Small intestine (tissue), 7 donors: Measurements from ENCODE around the gene GNG13. TPM values are rescaled to one million over a fixed set of nuclear protein-coding genes. Genes with fewer than 3 reads are reported as not detected.

Experiments
- DNase-seq, 2 donors: peaks; one replicate each; pipeline versions ENCODE4 v3.0.0 to v3.0.0-alpha.2; 2013
- FAIRE-seq: peaks from 2 replicates; lab custom pipeline; 2012; peaks lifted over from hg19 to GRCh38; lab: Jason Lieb, UNC
- H3K27ac ChIP-seq, 3 donors: one replicate each; pipeline ENCODE4 v1.5.1; 2013; ENCODE audit warnings: low read length in 2 of 3, mild to moderate bottlenecking in 2 of 3, control low read depth in 1 of 3, inconsistent platforms in 1 of 3, low read depth in 1 of 3, moderate library complexity in 1 of 3
- H3K27me3 ChIP-seq, 3 donors: one replicate each; pipeline ENCODE4 v1.6.1; 2013; ENCODE audit warnings: low read length in 3 of 3, inconsistent platforms in 1 of 3; ENCODE audit not compliant: control insufficient read depth in 3 of 3, insufficient read depth in 3 of 3
- H3K36me3 ChIP-seq, 3 donors: one replicate each; pipeline ENCODE4 v1.6.1; 2013; ENCODE audit warnings: low read length in 3 of 3, inconsistent platforms in 1 of 3, low read depth in 1 of 3, mild to moderate bottlenecking in 1 of 3, moderate library complexity in 1 of 3; ENCODE audit not compliant: control insufficient read depth in 3 of 3, insufficient read depth in 2 of 3
- H3K4me1 ChIP-seq, 3 donors: one replicate each; pipeline ENCODE4 v1.6.1; 2013; ENCODE audit warnings: low read length in 2 of 3, inconsistent platforms in 1 of 3, low read depth in 1 of 3, mild to moderate bottlenecking in 1 of 3, moderate library complexity in 1 of 3; ENCODE audit not compliant: control insufficient read depth in 3 of 3, insufficient read depth in 2 of 3
- H3K4me3 ChIP-seq, 3 donors: one replicate each; pipeline ENCODE4 v1.5.1; 2013; ENCODE audit warnings: low read length in 3 of 3, control low read depth in 1 of 3, inconsistent platforms in 1 of 3, low read depth in 1 of 3, mild to moderate bottlenecking in 1 of 3, moderate library complexity in 1 of 3
- H3K9me3 ChIP-seq, 2 donors: one replicate each; pipeline ENCODE4 v1.6.1; 2013; ENCODE audit warnings: low read depth in 1 of 2, low read length in 1 of 2; ENCODE audit not compliant: control insufficient read depth in 2 of 2, insufficient read depth in 1 of 2
- WGBS, 3 donors: extraction: QIAGEN DNeasy Blood & Tissue Kit; methylation state at CpG; one replicate each; pipeline ENCODE4 v1.1.7; 2013; 5-methylcytosine and 5-hydroxymethylcytosine counted together
- polyA plus RNA-seq, 4 donors: library from polyadenylated mRNA; stranded (reverse) in 3 of 4; unstranded in 1 of 4; fragments of 200-250 nt in 3 of 4; fragments of 120-200 nt in 1 of 4; gene quantifications; one replicate each; pipeline versions ENCODE4 v1.2.1 to v1.2.3, GENCODE V29; 2013
- donor health status: healthy with polysubstance abuse.
- donor health status: control.
- donor health status: control.
- donor health status: Bipolar disorder and iron deficiency.
- donor health status: healthy.

The GNG13 gene
- polyA plus RNA-seq, 4 donors: 0.73 to 3.0 (median 1.9) TPM

- no peaks in the 10 kb centered on the region for H3K36me3 ChIP-seq
- H3K27ac ChIP-seq: no peak overlapping the region
- WGBS, 3 donors: 54 to 62% (median 62%) methylated on average over 21 to 22 of the region's 22 CpGs
- DNase-seq (no peak), FAIRE-seq (no peak)
- H3K4me3 ChIP-seq: no peak overlapping the region
- peaks cover 0 to 3% (median 0%) of the 10 kb centered on the region in 3 donors for H3K4me1 ChIP-seq
- peaks cover 0 to 14% of the 10 kb centered on the region in 2 donors for H3K9me3 ChIP-seq
- H3K27me3 ChIP-seq: peaks cover 9 to 53% (median 20%) of the 10 kb centered on the region in 3 donors
Observed at GRCh38 chr16:813916-814412, 13.4 kb upstream of the GNG13 start.

- FAIRE-seq (no peak), DNase-seq (peak in 1 of 2 donors; percentile 52)
- H3K4me1 ChIP-seq: peaks cover 0 to 5% (median 0%) of the 10 kb centered on the region in 3 donors
- H3K27ac ChIP-seq: no peak overlapping the region
- H3K9me3 ChIP-seq: peaks cover 0 to 20% of the 10 kb centered on the region in 2 donors
- peaks cover 9 to 51% (median 20%) of the 10 kb centered on the region in 3 donors for H3K27me3 ChIP-seq
- H3K4me3 ChIP-seq: no peak overlapping the region
- 10 to 14% (median 14%) methylated on average over 52 to 67 of the region's 67 CpGs for WGBS, 3 donors
- H3K36me3 ChIP-seq: no peaks in the 10 kb centered on the region
Observed at GRCh38 chr16:813204-813915, 12.8 kb upstream of the GNG13 start.

- Histone ChIP-seq H3K9me3 (peaks cover 0 to 21% of the 10 kb centered on the region in 2 donors), H3K4me3 (peak overlapping the region; percentile 39 to 87 (median 59)), H3K36me3 (peaks cover 0 to 3% (median 0%) of the 10 kb centered on the region in 3 donors), H3K4me1 (peaks cover 0 to 4% (median 0%) of the 10 kb centered on the region in 3 donors), H3K27me3 (peaks cover 4 to 33% (median 11%) of the 10 kb centered on the region in 3 donors), H3K27ac (peak overlapping the region in 1 of 3 donors; percentile 13)
- FAIRE-seq (no peak), DNase-seq (no peak)
- WGBS, 3 donors: 28 to 35% (median 34%) methylated on average over 19 of the region's 19 CpGs
Observed at GRCh38 chr16:808085-808386, 7.5 kb upstream of the GNG13 start.

- Histone ChIP-seq H3K9me3 (peaks cover 0 to 21% of the 10 kb centered on the region in 2 donors), H3K36me3 (peaks cover 0 to 3% (median 0%) of the 10 kb centered on the region in 3 donors), H3K27ac (peak overlapping the region; percentile 57 to 96 (median 93)), H3K4me3 (peak overlapping the region; percentile 59 to 87 (median 77)), H3K4me1 (peaks cover 0 to 4% (median 0%) of the 10 kb centered on the region in 3 donors), H3K27me3 (peaks cover 3 to 34% (median 11%) of the 10 kb centered on the region in 3 donors)
- FAIRE-seq: no peak
- 10 to 13% (median 12%) methylated on average over 75 to 80 of the region's 80 CpGs for WGBS, 3 donors
- DNase-seq: peak; percentile 89 to 96
Observed at GRCh38 chr16:807347-808084, 7.0 kb upstream of the GNG13 start.

GRCh38 chr16:805474-805873, 4.9 kb upstream of the GNG13 start:
- FAIRE-seq (no peak), DNase-seq (no peak)
- Histone ChIP-seq H3K36me3 (peaks cover 0 to 3% (median 0%) of the 10 kb centered on the region in 3 donors), H3K27ac (no peak overlapping the region), H3K4me3 (no peak overlapping the region), H3K9me3 (peaks cover 0 to 12% of the 10 kb centered on the region in 2 donors), H3K4me1 (peaks cover 0 to 4% (median 0%) of the 10 kb centered on the region in 3 donors), H3K27me3 (peaks cover 5 to 46% (median 17%) of the 10 kb centered on the region in 3 donors)
- 69 to 77% (median 72%) methylated on average over 17 of the region's 17 CpGs for WGBS, 3 donors

GRCh38 chr16:804193-805048, 3.9 kb upstream of the GNG13 start:
- H3K4me3 ChIP-seq: no peak overlapping the region
- 44 to 55% (median 54%) methylated on average over 33 of the region's 33 CpGs for WGBS, 3 donors
- peaks cover 0 to 10% of the 10 kb centered on the region in 2 donors for H3K9me3 ChIP-seq
- no peak for DNase-seq
- H3K4me1 ChIP-seq: peaks cover 0 to 4% (median 0%) of the 10 kb centered on the region in 3 donors
- no peak overlapping the region for H3K27ac ChIP-seq
- H3K36me3 ChIP-seq: peaks cover 0 to 3% (median 0%) of the 10 kb centered on the region in 3 donors
- peaks cover 5 to 56% (median 19%) of the 10 kb centered on the region in 3 donors for H3K27me3 ChIP-seq
- FAIRE-seq: no peak

GRCh38 chr16:803754-804080, 3.2 kb upstream of the GNG13 start:
- peaks cover 0 to 4% (median 0%) of the 10 kb centered on the region in 3 donors for H3K4me1 ChIP-seq
- no peak overlapping the region for H3K27ac ChIP-seq
- 34 to 48% (median 35%) methylated on average over 8 of the region's 8 CpGs for WGBS, 3 donors
- peaks cover 0 to 4% of the 10 kb centered on the region in 2 donors for H3K9me3 ChIP-seq
- peaks cover 5 to 59% (median 25%) of the 10 kb centered on the region in 3 donors for H3K27me3 ChIP-seq
- DNase-seq (no peak), FAIRE-seq (no peak)
- no peak overlapping the region for H3K4me3 ChIP-seq
- peaks cover 0 to 3% (median 0%) of the 10 kb centered on the region in 3 donors for H3K36me3 ChIP-seq
